Fibroblast of skin of back (primary cell): Measurements from ENCODE around the gene PRRC2C. TPM values are rescaled to one million over a fixed set of nuclear protein-coding genes. Genes with fewer than 3 reads are reported as not detected.
"Not testable (repeated sequence)": the region's sequence is repeated elsewhere in the genome, so short reads cannot be mapped to it uniquely, and the experiment has no call there.

Source experiments
- DNase-seq: peaks from one replicate; pipeline ENCODE4 v3.0.0-alpha.2; 2013
- polyA plus RNA-seq, 2 experiments: library from polyadenylated mRNA; unstranded; fragments of 120-200 nt; gene quantifications; one replicate each; pipeline ENCODE4 v1.2.1, GENCODE V29; 2013; ENCODE audit not compliant: insufficient read length in 2 of 2

PRRC2C gene
- polyA plus RNA-seq (2013, experiment 1 of 2; ENCODE audit: insufficient read length) = 78.7 TPM
- polyA plus RNA-seq (2013, experiment 2 of 2; ENCODE audit: insufficient read length) = 64.0 TPM

DNA sequence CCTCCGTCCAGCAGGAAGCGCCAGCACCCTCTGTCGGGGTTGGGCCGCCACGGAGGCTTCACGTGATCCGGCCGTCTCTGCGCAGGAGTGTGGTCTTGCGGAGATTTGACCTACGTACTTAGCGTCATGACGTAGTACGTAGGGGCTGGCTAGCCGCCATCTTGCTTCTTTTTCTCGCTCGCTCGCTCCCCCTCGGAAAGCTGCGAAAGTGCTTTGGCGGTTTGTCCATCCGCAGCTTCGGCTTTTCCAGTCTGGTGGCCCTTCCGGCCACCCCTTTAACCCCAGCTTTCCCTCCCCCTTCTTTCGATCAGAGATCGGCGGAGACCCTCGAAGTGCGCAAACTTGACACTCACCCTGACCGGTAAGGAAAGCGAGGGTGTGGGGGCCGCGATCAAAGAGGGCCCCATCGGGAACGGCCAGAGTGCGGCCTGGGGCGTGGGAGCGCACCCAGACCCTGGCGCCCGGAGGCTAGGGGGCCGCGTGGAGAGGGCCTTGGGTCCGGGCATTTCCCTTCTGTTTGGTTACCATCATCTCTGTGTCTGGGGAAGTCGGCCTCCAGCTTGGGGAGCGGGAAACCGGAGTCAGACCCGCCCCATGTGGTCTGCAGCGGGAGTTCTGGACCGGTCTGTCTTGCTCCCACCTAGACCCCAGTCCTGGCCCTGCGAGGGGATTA, at the start of gene PRRC2C:
TSS of gene PRRC2C (plus strand) at position 156 of the 673 bp plus-strand sequence. CDS start 26,559 bp downstream, outside the sequence.
- peak; percentile 98 for DNase-seq

DNA sequence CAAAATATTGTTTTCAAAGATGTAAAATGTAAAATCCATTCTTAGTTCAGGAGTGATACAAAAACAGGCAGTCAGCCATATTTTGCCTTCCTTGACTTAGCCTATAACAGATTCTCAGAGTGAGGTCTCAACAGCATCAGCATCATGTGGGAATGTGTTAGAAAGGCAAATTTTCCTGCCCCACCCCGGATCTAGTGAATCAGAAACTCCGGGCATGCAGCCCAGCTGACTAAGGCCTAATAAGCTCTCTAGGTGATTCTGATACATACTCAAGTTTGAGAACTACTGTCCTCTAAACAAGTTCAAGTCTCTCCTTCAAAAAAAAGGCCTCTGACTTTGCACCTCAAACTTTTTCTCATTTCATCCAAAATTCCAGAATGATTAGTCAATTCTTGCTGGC, 46.9 kb upstream of the PRRC2C start:
- peak; percentile 96 for DNase-seq

DNA sequence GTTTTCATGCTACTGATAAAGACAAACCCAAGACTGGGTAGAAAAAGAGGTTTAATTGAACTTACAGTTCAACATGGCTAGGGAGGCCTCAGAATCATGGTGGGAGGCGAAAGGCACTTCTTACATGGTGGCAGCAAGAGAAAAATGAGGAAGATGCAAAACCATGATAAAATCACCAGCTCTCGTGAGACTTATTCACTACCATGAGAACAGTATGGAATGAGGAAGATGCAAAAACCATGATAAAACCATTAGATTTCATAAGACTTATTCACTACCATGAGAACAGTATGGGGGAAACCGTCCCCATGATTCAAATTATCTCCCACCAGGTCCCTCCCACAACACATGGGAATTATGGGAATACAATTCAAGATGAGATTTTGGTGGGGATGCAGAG, 45.1 kb upstream of the PRRC2C start:
- DNase-seq = not testable (repeated sequence)

DNA sequence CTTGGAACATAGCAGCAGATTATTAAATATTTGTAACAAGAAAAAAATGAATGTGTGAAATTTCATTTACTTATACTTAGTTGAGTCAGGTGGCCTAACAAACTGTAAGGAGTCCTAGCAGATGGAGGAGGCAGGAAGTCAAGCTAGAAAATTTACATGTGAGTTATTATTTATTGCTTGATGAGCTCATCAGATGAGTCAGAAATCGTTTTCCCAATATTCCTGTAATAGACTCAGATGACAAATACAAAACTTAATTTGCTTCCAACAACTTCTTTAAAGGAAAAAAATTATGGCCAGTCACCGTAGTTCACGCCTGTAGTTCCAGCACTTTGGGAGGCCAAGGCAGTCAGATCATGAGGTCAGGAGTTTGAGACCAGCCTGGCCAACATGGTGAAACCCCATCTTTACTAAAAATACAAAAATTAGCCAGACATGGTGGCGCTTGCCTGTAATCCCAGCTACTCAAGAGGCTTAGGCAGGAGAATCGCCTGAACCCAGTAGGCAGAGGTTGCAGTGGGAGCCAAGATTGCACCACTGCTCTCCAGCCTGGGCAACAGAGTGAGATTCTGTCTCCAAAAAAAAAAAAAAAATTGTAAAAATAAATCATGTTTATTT, 43.9 kb upstream of the PRRC2C start:
- peak; percentile 77 for DNase-seq

DNA sequence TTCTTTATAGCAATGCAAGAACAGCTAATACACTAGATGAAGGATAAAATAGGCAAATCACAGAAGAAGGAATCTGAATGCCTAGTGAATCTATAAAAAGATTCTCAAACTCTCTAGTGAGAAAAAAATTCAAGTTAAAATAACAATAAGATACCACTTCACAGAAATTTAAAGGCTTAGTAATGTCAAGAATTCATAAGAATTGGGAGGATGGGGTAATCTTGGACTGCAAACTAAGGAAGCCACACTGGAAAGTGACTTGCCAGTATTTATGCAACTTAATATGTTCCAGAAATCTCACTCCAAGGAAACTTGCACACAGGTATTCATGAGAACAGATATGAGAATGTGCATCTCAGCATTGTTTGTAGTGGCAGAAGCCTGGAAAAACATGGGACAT, 38.9 kb upstream of the PRRC2C start:
- peak; percentile 71 for DNase-seq

DNA sequence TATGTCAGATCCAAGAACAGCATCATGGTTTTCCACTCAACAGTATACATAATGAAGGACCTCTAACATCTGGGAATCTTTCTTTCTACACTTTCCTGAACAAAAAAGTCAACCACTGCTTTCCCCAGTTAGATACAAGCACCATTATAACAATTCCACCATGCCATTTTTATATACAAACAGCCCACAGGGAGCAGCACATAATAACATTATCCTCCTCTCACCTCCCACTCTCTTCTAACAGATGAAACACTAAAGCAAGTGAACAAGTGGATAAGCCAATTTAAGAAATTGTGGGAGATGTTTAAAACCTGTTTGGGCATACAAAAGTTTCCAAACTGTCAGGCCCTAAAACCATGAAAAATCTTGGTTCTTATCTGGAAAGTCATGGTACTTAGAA, 29.4 kb upstream of the PRRC2C start:
- no peak for DNase-seq

DNA sequence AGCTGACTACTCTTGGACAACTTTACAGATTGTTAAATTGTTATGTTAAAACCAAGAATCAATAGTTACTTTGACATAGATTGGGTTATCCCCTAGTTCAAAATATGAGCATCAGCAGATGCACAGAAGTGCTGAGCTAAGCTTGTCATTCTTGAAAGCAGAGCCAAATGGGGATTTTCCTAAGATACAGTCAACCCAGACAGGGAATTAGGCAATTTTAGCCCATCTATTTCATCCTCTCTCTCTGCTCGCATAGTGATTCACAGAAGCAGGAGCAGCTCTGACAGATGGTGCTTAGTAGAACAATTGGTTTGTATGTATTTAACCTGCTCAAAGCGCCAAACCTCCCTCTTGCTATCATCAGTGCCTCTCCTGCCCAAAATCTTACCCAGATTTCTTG, 27.9 kb upstream of the PRRC2C start:
- DNase-seq = no peak

DNA sequence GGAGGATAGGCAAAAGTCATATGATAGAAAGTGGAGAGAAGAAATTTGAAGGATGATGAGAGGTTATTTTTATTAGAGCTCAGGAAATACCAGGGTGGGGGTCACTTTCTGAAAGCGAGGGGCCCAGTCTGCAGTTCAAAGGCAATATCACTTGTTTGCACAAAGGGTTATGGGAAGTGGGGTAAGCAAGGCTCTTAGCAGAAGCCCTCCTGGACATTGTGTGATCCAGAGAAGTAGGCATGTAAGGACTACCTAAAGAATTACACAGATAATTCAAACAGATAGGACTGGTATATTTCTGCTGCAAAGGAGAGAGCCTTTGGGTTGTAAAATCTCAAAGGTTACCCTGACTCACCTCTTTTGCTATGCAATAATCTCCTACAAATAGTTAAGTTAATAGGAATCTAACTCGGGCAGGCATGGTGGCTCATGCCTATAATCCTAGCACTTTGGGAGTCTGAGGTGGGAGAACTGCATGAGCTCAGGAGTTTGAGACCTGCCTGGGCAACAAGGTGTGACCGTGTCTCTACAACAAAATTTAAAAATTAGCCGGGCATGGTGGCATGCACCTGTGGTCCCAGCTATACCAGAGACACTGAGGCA, 25.2 kb upstream of the PRRC2C start:
- DNase-seq = no peak

DNA sequence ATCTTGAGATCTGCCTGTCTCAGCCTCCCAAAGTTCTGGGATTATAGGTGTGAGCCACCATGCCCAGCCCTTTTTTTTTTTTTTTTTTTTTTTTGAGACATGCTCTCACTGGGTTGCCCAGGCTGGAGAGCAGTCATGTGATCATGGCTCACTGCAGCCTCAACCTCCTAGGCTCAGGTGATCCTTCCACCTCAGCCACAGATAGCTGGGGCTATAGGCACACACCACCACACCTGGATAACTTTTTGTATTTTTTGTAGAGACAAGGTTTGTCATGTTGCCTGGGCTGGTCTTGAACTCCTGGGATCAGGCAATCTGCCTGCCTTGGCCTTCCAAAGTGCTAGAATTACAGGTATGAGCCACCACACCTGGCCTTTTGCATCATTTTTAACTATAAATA, 17.7 kb upstream of the PRRC2C start:
- DNase-seq = no peak

DNA sequence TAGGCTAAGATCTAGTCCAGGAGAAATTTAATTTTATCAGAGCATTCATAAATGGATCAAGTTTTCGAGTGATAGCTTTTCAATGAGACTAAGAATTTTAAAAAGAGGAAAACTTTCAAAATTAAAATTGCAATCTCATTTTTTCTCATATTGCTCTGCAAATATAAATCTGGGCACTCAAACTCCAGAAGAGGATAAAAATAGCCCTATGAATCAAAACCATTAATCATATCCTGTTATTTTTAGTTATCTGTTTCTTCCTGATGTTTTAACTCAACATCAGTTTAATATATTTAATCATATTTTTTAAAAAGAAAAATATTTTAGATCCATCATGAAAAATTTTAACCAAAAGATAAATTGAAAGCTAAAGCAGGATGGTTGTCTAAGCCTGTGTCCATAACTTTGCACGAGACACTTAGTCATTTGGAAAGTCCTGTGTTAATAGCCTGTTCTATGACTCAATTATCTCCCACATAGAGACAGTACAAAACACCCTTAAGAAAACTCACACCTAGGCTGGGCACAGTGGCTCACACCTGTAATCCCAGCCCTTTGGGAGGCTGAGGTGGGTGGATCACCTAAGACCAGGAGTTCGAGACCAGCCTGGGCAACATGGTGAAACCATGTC, 17.1 kb upstream of the PRRC2C start:
- DNase-seq = peak; percentile 67

DNA sequence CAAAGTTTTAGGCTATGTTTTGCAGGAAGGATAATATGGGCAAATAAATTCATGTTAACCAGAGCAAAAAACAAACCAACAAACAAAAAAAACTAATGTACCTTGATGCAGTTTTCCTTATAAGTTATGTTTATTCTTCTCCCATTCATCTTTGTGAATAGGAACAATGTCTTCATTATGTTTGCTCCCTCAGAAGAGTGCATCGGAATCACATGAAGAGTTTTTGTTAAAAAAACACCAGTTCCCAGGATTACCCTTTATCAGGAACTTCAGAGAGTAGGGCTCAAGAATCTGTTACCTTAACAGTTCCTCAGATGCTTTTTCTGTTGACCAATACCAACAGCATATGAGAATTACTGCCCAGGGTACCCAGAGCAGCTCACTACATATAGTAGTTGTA, 14.6 kb upstream of the PRRC2C start:
- DNase-seq = no peak

DNA sequence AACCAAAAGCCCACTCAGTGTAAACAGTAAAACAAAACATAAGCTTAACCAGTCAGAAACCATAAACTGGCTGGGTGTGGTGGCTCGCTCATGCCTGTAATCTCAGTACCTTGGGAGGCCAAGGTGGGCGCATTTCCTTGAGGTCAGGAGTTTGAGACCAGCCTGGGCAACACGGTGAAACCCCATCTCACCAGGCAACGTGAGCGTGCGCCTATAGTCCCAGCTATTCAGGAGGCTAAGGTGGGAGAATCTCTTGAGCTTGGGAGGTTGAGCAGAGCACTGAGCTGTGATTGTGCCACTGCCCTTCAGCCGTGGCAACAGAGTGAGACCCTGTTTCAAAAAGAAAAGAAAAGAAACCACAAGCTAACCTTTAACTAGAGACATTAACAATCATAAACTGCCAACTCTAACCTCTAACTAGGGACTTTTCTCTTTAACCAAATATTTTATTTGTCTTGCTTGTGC, 13.1 kb upstream of the PRRC2C start:
- no peak for DNase-seq

DNA sequence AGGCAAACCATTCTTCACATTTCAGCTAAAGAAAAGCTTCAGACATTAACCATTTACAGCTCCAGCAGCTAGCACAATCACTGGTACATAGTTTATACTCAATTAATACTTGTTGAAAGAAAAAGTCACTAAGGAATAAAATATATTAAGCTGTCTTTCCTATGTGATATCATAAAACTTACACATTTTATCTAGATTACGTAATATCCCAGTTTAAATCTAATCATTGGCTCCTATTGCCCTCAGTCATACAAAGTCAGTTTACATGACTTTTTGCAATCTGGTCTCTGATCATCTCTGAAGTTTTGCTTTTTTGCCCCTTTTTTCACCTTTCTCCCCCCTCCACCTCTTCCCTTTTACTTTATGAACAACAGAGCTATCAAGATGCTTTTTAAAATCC, 8.5 kb upstream of the PRRC2C start:
- no peak for DNase-seq

DNA sequence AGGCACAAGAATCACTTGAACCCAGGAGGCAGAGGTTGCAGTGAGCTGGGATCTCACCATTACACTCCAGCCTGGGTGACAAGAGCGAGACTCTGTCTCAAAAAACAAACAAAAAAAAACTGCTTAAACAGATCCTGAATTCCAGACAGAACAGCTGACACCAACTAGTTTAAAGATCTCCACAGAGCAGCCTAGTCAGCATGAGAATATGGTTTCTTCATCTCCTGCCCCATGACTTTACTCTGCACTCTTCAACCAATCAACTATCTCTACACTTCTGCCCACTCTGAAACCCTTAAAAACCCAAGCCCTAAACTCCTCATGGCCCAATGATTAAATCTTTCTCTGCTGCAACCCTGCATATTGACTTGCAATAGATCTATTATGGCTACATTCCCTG, 7.5 kb upstream of the PRRC2C start:
- DNase-seq = no peak

DNA sequence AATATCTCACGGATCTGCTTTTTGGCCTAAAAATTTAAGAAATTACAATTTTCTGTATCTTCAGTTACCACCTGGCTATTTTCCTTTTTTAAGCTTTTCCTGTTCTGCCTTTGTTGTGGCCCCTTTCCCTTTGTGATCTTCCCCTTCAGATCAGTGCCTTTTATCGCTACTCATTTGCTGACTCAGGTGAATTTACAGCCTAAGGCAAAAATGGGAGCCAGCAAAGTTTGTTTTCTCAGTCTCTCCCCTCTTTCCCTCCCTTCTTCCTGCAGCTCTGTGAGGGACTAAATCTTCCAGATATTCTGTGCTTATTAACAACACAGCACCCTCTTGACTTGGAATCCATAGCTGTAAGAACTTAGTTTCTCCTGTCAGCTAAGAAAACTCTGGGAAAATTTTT, 5.3 kb upstream of the PRRC2C start:
- no peak for DNase-seq

DNA sequence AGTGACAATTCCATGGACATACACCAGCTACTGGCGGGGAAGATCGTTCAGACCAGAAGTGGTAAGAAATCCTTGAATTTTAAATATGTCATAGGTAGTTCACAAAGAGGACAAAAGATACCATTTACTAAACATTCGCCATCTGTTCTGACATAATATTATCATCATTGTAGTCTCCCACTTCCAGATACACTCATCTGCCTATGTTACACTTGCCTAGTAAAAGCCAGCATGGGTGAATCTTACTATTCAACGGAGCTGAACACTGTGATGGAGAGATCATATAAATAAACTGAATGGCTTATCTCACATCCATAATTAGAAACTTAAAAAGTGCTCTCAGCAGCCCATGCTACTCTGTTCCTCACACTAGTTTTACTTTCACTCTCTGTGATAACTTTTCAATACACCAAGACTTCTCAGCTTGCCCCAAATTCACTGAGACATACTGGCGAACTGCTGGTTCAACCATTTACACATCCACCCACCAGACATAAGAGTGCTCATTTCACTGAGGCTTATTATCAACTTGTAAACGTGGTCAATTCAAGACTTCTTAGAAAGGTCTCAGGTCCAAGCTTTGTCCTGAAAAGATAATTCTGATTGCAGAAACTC, 463 bp upstream of the PRRC2C start:
- DNase-seq = no peak

DNA sequence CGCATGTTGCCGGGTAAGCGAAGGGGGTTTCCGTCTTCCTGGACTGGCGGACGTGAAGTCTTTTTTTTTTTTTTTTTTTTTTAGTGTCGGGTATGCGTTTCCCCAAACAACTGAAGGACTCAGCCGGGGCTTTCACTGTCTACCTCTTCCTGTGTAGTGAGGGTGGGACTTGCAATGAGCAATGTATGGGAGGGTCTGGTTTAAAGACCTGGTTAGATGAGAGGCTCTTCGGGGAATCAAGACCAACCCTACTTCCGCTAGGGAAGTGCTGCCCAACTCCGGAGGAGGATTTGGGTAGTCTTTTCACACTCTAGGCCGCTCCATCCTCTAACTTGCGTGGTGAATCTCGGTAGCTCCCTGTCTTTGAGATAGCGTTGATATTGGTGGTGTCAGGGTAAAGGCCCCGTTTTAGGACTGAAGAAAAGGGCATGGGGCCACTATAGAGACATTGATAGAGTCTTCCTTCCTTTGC, 754 bp downstream of the PRRC2C start:
- peak; percentile 77 for DNase-seq

DNA sequence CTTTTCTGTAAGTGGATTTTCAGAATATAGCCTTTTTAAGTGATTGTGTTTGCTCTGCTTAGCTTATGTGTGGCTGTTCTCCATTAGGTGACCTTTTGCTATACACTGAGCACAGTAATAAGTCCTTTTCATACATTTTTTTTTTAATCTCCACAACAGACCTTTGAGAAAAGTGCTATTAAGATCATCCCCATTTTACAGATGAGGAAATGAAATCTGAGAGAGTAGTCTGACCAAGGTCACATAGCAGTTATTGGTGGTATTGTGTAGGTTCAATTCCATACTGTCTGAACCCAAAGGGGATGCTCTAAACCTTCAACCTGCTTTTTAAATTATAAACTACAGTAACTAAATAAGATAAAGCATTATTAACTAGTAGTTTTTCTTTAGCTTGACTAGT, 1.7 kb downstream of the PRRC2C start:
- no peak for DNase-seq

DNA sequence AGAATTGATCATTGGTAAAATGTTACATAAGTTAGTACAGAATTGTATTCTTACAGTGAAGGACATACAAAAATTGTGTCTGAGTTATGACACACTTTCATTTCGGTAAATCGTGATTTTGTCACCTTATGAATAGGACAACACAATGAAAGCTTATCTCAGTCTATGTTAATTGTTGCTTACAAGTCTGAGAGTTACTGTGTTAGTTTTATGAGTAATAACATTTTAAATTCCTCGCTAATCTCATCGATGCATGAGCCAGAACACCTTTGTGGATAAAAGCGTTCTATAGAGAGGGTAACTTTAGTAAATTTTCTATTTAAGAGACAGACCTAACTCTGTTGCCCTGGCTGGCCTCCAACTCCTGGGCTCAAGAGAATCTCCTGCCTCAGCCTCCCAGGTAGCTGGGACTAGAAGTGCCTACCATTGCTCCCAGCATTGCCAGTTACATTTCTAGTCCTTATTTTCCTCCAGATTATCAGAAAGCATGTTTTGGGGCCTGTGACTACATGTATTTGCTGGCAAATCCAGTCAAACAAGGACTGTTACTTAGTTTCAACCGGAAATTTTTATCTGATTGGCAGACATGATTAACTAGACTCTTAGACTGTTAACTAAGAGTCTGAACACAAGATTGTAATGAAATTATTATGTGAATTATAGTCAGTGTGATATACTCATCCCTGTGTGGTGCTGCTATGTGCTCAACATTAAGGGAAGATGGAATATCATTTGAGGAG, 3.0 kb downstream of the PRRC2C start:
- DNase-seq = no peak

DNA sequence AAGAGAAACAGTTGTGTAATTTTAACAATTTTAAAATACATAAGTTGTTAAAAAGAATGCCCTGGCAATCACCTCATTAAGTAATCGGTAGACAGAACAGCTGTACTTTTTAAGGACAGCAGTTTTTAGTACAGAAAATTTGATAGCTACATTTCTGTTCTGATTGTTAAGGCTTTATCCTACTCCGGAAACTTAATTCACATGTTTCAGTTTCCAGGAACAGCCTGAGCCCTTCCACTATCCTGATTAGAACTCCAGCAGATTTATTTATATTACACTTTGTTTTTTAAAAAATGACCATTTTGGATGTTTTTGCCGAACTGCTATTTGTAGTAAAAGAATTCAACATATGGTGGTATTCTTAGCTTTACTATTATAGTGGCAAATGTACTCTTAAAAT, 8.7 kb downstream of the PRRC2C start:
- no peak for DNase-seq

DNA sequence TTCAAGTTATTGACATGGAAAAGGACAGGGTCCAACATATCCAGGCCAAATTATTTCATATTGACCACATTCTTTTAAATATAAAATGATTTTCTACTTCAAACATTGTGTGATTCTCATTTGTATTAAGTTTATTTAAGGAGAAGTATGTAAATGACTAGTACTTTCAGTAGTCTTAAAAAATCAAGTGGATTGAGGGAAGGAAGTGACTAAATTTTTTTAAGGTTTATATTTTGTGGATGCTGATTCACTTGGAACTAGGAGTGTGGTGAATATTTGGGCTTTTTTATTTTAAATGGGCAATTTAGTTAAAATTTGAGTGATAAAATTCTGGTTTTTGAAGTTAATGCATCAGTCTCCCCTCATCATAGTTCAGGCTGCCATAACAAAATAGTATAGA, 10.1 kb downstream of the PRRC2C start:
- no peak for DNase-seq

DNA sequence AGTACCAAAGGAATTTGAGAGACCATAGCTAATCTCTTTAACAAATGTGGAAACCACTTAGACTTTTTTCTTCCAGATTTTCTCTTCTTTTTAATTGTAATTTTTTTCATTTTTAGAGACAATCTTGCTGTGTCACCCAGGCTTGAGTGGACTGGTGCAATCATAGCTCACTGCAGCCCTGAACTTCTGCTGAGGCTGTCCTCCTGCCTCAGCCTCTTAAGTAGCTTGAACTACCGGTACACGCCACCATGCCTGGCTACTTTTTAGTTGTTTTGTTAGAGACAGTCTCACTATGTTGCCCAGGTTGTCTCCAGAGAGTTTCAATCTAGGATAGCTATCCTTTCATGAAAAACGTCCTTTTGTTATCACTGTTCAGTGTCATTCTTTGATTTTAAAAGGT, 15.0 kb downstream of the PRRC2C start:
- DNase-seq = no peak
